ENCODE data around the gene DNAH11.
A peak's percentile ranks its signal among the peaks of the same experiment; 100 is the strongest.

DNAH11 gene

GRCh38 chr7:21918216-21918615 is 375.4 kb downstream of the DNAH11 start:
- no peak for DNase-seq (ENCODE audit: extremely low spot score)
- ChIA-PET CTCF (interaction anchor here (0.5 kb wide), 1 partner anchor 93 kb away, joined by 4 read pairs; no protein-coding TSS in a partner anchor), POLR2A (no interaction called here)
- TF ChIP-seq PKNOX1 (IDR thresholded peaks at IDR 0.05) = no peak
- TF ChIP-seq CTBP1 (IDR thresholded peaks at IDR 0.05; ENCODE audit: borderline replicate concordance) = no peak

- POLR2A ChIA-PET = interaction anchor here (0.9 to 2.2 kb wide), 2 partner anchors 21 to 24 kb away, joined by 3 to 9 read pairs; partner anchors contain the start of gene CDCA7L
- TF ChIP-seq NFRKB (IDR thresholded peaks at IDR 0.05) = no peak
- TF ChIP-seq ZNF384 (IDR thresholded peaks at IDR 0.05) = no peak
- TF ChIP-seq FOXM1 (IDR thresholded peaks at IDR 0.05; ENCODE audit: borderline replicate concordance) = no peak
- no peak for TF ChIP-seq L3MBTL2 (conservative IDR thresholded peaks at IDR 0.05)
- no peak for TF ChIP-seq CTBP1 (IDR thresholded peaks at IDR 0.05; ENCODE audit: borderline replicate concordance)
- TF ChIP-seq FOXK2 (IDR thresholded peaks at IDR 0.05) = no peak
- no peak for TF ChIP-seq FOXA1 (IDR thresholded peaks at IDR 0.05)
- TF ChIP-seq HDGF (IDR thresholded peaks at IDR 0.05; ENCODE audit: borderline replicate concordance) = no peak
- no peak for TF ChIP-seq PKNOX1 (IDR thresholded peaks at IDR 0.05)
- no peak for TF ChIP-seq SP1 (IDR thresholded peaks at IDR 0.05)
- TF ChIP-seq ARNT (IDR thresholded peaks at IDR 0.05) = no peak
- no peak for TF ChIP-seq SUZ12 (IDR thresholded peaks at IDR 0.05)
- no peak for TF ChIP-seq LEF1 (IDR thresholded peaks at IDR 0.05; ENCODE audit: borderline replicate concordance)
- no peak for TF ChIP-seq BHLHE40 (IDR thresholded peaks at IDR 0.05; ENCODE audit: borderline replicate concordance)
- TF ChIP-seq ELF4 (IDR thresholded peaks at IDR 0.05) = no peak
- no peak for TF ChIP-seq TARDBP (IDR thresholded peaks at IDR 0.05)
- no peak for DNase-seq (ENCODE audit: extremely low spot score)
- CTCF ChIA-PET = interaction anchor here (0.6 kb wide), 1 partner anchor 24 kb away, joined by 3 read pairs; no protein-coding TSS in a partner anchor
These were observed 378.1 kb downstream of the DNAH11 start for GRCh38 chr7:21920936-21921335.

GRCh38 chr7:21922605-21923004 is 379.8 kb downstream of the DNAH11 start:
- no peak for DNase-seq (ENCODE audit: extremely low spot score)
- TF ChIP-seq ZNF384 (IDR thresholded peaks at IDR 0.05) (no peak), FOXK2 (IDR thresholded peaks at IDR 0.05) (no peak), FOXA1 (IDR thresholded peaks at IDR 0.05) (no peak), HDGF (IDR thresholded peaks at IDR 0.05; ENCODE audit: borderline replicate concordance) (no peak), ARNT (IDR thresholded peaks at IDR 0.05) (no peak), BHLHE40 (IDR thresholded peaks at IDR 0.05; ENCODE audit: borderline replicate concordance) (no peak), CTBP1 (IDR thresholded peaks at IDR 0.05; ENCODE audit: borderline replicate concordance) (no peak), TARDBP (IDR thresholded peaks at IDR 0.05) (no peak), ELF4 (IDR thresholded peaks at IDR 0.05) (no peak)
- POLR2A ChIA-PET = interaction anchor here (0.9 to 2.2 kb wide), 2 partner anchors 22 to 23 kb away, joined by 3 to 9 read pairs; partner anchors contain the start of gene CDCA7L
- CTCF ChIA-PET = interaction anchor here (1.4 kb wide), 1 partner anchor 20 kb away, joined by 3 read pairs; no protein-coding TSS in a partner anchor

- TF ChIP-seq CTBP1 (IDR thresholded peaks at IDR 0.05; ENCODE audit: borderline replicate concordance) = peak; percentile 82
- TF ChIP-seq SP1 (IDR thresholded peaks at IDR 0.05) = no peak
- TF ChIP-seq LEF1 (IDR thresholded peaks at IDR 0.05; ENCODE audit: borderline replicate concordance) = no peak
- no peak for TF ChIP-seq SUZ12 (IDR thresholded peaks at IDR 0.05)
- no peak for TF ChIP-seq FOXA1 (IDR thresholded peaks at IDR 0.05)
- TF ChIP-seq NFRKB (IDR thresholded peaks at IDR 0.05) = no peak
- TF ChIP-seq ELF4 (IDR thresholded peaks at IDR 0.05) = no peak
- peak; percentile 88 for TF ChIP-seq PKNOX1 (IDR thresholded peaks at IDR 0.05)
- TF ChIP-seq L3MBTL2 (conservative IDR thresholded peaks at IDR 0.05) = no peak
- no peak for TF ChIP-seq FOXM1 (IDR thresholded peaks at IDR 0.05; ENCODE audit: borderline replicate concordance)
- no peak for TF ChIP-seq BHLHE40 (IDR thresholded peaks at IDR 0.05; ENCODE audit: borderline replicate concordance)
- CTCF ChIA-PET = interaction anchor here (0.6 to 1.4 kb wide), 3 partner anchors 12 to 159 kb away, joined by 3 to 4 read pairs (median 3); no protein-coding TSS in a partner anchor
- DNase-seq (ENCODE audit: extremely low spot score) = peak; percentile 73
- POLR2A ChIA-PET = interaction anchor here (0.9 kb wide), 1 partner anchor 22 kb away, joined by 3 read pairs; the partner anchor contains the start of gene CDCA7L
These were observed 380.8 kb downstream of the DNAH11 start for GRCh38 chr7:21923658-21924057.

- no peak for DNase-seq (ENCODE audit: extremely low spot score)
- CTCF ChIA-PET = no interaction called here
- POLR2A ChIA-PET = no interaction called here
- TF ChIP-seq ELF4 (IDR thresholded peaks at IDR 0.05) (no peak), FOXA1 (IDR thresholded peaks at IDR 0.05) (no peak), SUZ12 (IDR thresholded peaks at IDR 0.05) (no peak), SP1 (IDR thresholded peaks at IDR 0.05) (no peak), ZNF384 (IDR thresholded peaks at IDR 0.05) (no peak), TARDBP (IDR thresholded peaks at IDR 0.05) (no peak), FOXM1 (IDR thresholded peaks at IDR 0.05; ENCODE audit: borderline replicate concordance) (no peak), L3MBTL2 (conservative IDR thresholded peaks at IDR 0.05) (no peak), ARNT (IDR thresholded peaks at IDR 0.05) (no peak), CTBP1 (IDR thresholded peaks at IDR 0.05; ENCODE audit: borderline replicate concordance) (no peak), FOXK2 (IDR thresholded peaks at IDR 0.05) (no peak), BHLHE40 (IDR thresholded peaks at IDR 0.05; ENCODE audit: borderline replicate concordance) (no peak), LEF1 (IDR thresholded peaks at IDR 0.05; ENCODE audit: borderline replicate concordance) (no peak), NFRKB (IDR thresholded peaks at IDR 0.05) (no peak), HDGF (IDR thresholded peaks at IDR 0.05; ENCODE audit: borderline replicate concordance) (no peak), PKNOX1 (IDR thresholded peaks at IDR 0.05) (no peak)
These were observed 383.6 kb downstream of the DNAH11 start for GRCh38 chr7:21926448-21926847.
